Epithelial cell of esophagus (primary cell): ENCODE results near the gene NUP43.
A peak's percentile ranks its signal among the peaks of the same experiment; 100 is the strongest.
"Not testable (repeated sequence)": the region's sequence is repeated elsewhere in the genome, so short reads cannot be mapped to it uniquely, and the experiment has no call there.

Source experiments
- DNase-seq: peaks from one replicate; pipeline ENCODE4 v3.0.0; 2010; ENCODE audit warnings: low read depth
- H3K4me3 ChIP-seq: 2 replicates; pipeline ENCODE4 v1.5.1; 2011; ENCODE audit warnings: mild to moderate bottlenecking, low read length, control low read depth
- CTCF ChIP-seq: IDR thresholded peaks from 2 replicates; pipeline ENCODE4 v1.5.1; 2011; ENCODE audit warnings: low read depth, mild to moderate bottlenecking, low read length, control low read depth, inconsistent platforms; ENCODE audit not compliant: insufficient read depth; ENCODE audit errors: missing control alignments

The NUP43 gene

GRCh38 chr6:149755300-149756260 lies 9.3 kb upstream of the NUP43 start:
- DNase-seq = no peak
- no peak overlapping the region for H3K4me3 ChIP-seq
- no peak for TF ChIP-seq CTCF

- no peak overlapping the region for H3K4me3 ChIP-seq
- DNase-seq = peak; percentile 60
- no peak for TF ChIP-seq CTCF
Measured at GRCh38 chr6:149754548-149754947, 8.2 kb upstream of the NUP43 start.

- H3K4me3 ChIP-seq, DNase-seq: not testable (repeated sequence)
Measured at GRCh38 chr6:149753374-149753637, 7.0 kb upstream of the NUP43 start.

- TF ChIP-seq CTCF = no peak
- H3K4me3 ChIP-seq = no peak overlapping the region
- no peak for DNase-seq
Measured at GRCh38 chr6:149752600-149753373, 6.5 kb upstream of the NUP43 start.

GRCh38 chr6:149751920-149752319 lies 5.6 kb upstream of the NUP43 start:
- not testable (repeated sequence) for DNase-seq, H3K4me3 ChIP-seq

GRCh38 chr6:149751239-149751638 lies 4.9 kb upstream of the NUP43 start:
- H3K4me3 ChIP-seq = no peak overlapping the region
- no peak for TF ChIP-seq CTCF
- DNase-seq = no peak

- peak overlapping the region; percentile 96 for H3K4me3 ChIP-seq
- DNase-seq = peak; percentile 60
- TF ChIP-seq CTCF = no peak
Measured at GRCh38 chr6:149750136-149750609, 3.8 kb upstream of the NUP43 start.
